Mammary epithelial cell (primary cell): ENCODE measurements around the gene FBXO3.

Source experiments
- CTCF ChIP-seq, 2 donors: IDR thresholded peaks in 1 of 2; conservative IDR thresholded peaks in 1 of 2; 2 replicates each; pipeline ENCODE4 v1.5.1; 2011 to 2012; ENCODE audit warnings: inconsistent platforms in 2 of 2, low read length in 2 of 2, mild to moderate bottlenecking in 2 of 2, control low read depth in 1 of 2, low read depth in 1 of 2; ENCODE audit not compliant: insufficient read depth in 1 of 2; ENCODE audit errors: extremely low read depth in 1 of 2
- EZH2 ChIP-seq: IDR thresholded peaks from 2 replicates; pipeline ENCODE4 v1.6.1; 2012; ENCODE audit warnings: low read length, inconsistent platforms, borderline replicate concordance

- TF ChIP-seq CTCF (conservative IDR thresholded peaks at IDR 0.05 in 1 of 2, IDR thresholded peaks at IDR 0.05 in 1 of 2; ENCODE audit: extremely low read depth in 1 of 2, insufficient read depth in 1 of 2, low read depth in 1 of 2, low read length in 2 of 2), result no peak
- TF ChIP-seq EZH2, result no peak
Observed at GRCh38 chr11:33730716-33731115, 43.6 kb downstream of the FBXO3 start.
